ENCODE measurements around the gene CEP55.

GRCh38 chr10:93573051-93573909 lies 76.9 kb downstream of the CEP55 start:
- TF ChIP-seq EZH2phosphoT487 (IDR thresholded peaks at IDR 0.05; ENCODE audit: insufficient read depth, low read depth), result no peak
- TF ChIP-seq EZH2 (IDR thresholded peaks at IDR 0.05; ENCODE audit: insufficient read depth, poor library complexity, severe bottlenecking), result no peak
